Activated CD8-positive, alpha-beta T cell treated with anti-CD3 and anti-CD28 coated beads for 36 hours (primary cell): ENCODE measurements around the gene TEDC1. TPM values are rescaled to one million over a fixed set of nuclear protein-coding genes. Genes with fewer than 3 reads are reported as not detected.

ENCODE experiments used
- ATAC-seq: fragments of 200-7000 bp; cut with Tn5 transposase; one replicate; pipeline ENCODE4 v1.10.0; 2021; ENCODE audit warnings: mild to moderate bottlenecking, moderate library complexity
- CTCF ChIA-PET: fragments of 350-600 bp; sonication (Branson Sonifier 250); formaldehyde crosslinking; loops from one replicate; lab custom pipeline; 2021; ENCODE audit warnings: antibody characterized with exemption; lab: Charles Lee
- POLR2A ChIA-PET: fragments of 350-600 bp; sonication (Branson Sonifier 250); formaldehyde crosslinking; loops from one replicate; lab custom pipeline; 2021; ENCODE audit warnings: antibody characterized with exemption; lab: Charles Lee
- DNase-seq: peaks from one replicate; pipeline ENCODE4 v3.0.0-alpha.2; 2020
- H3K27ac Mint-ChIP-seq: one replicate; pipeline ENCODE4 v1.8.0; 2021; ENCODE audit warnings: mild to moderate bottlenecking, mixed read lengths
- H3K27me3 Mint-ChIP-seq: one replicate; pipeline ENCODE4 v1.8.0; 2021; ENCODE audit warnings: mixed read lengths
- H3K36me3 Mint-ChIP-seq: one replicate; pipeline ENCODE4 v1.8.0; 2021; ENCODE audit warnings: low read depth, mixed read lengths
- H3K4me1 Mint-ChIP-seq: one replicate; pipeline ENCODE4 v1.8.0; 2021; ENCODE audit warnings: low read depth, mixed read lengths
- H3K4me3 Mint-ChIP-seq: one replicate; pipeline ENCODE4 v1.8.0; 2021; ENCODE audit warnings: mild to moderate bottlenecking, moderate library complexity, mixed read lengths
- H3K9me3 Mint-ChIP-seq: one replicate; pipeline ENCODE4 v1.8.0; 2021; ENCODE audit warnings: mixed read lengths
- CTCF ChIP-seq: fragments of 200-600 bp; IDR thresholded peaks from one replicate; pipeline ENCODE4 v1.8.0; 2022; ENCODE audit warnings: antibody characterized with exemption, mild to moderate bottlenecking
- intact Hi-C: fragments of 100-400 bp; cut with micrococcal nuclease; formaldehyde crosslinking; loops from one replicate; pipeline ENCODE4 v1.10.0; 2022
- total RNA-seq, 2 experiments: library from RNA; stranded (reverse); gene quantifications; one replicate each; pipeline ENCODE4 v1.2.3, GENCODE V29; 2021

The TEDC1 gene
- total RNA-seq, 2 experiments from 2014 or later: 30.1 to 31.1 TPM

GRCh38 chr14:105467942-105468471 is 23.0 kb upstream of the TEDC1 start:
- DNase-seq: no peak
- no peaks in the 10 kb centered on the region for H3K27me3 Mint-ChIP-seq
- ChIA-PET CTCF (interaction anchor here (2.0 kb wide), 1 partner anchor 13 kb away, joined by 8 read pairs; no protein-coding TSS in a partner anchor), POLR2A (interaction anchor here (1.3 kb wide), 1 partner anchor 21 kb away, joined by 3 read pairs; no protein-coding TSS in a partner anchor)
- intact Hi-C loops: no loop called here
- no peaks in the 10 kb centered on the region for H3K9me3 Mint-ChIP-seq
- H3K4me3 Mint-ChIP-seq: no peak overlapping the region
- TF ChIP-seq CTCF: no peak
- peaks cover 2% of the 10 kb centered on the region for H3K36me3 Mint-ChIP-seq
- no peak overlapping the region for H3K27ac Mint-ChIP-seq
- H3K4me1 Mint-ChIP-seq: no peaks in the 10 kb centered on the region
- no peak for ATAC-seq

GRCh38 chr14:105468621-105469241 is 22.3 kb upstream of the TEDC1 start:
- Mint-ChIP-seq H3K27me3 (no peaks in the 10 kb centered on the region), H3K27ac (no peak overlapping the region), H3K36me3 (peaks cover 1% of the 10 kb centered on the region), H3K4me1 (peaks cover 2% of the 10 kb centered on the region), H3K4me3 (no peak overlapping the region), H3K9me3 (no peaks in the 10 kb centered on the region)
- DNase-seq: no peak
- no peak for ATAC-seq
- TF ChIP-seq CTCF: no peak
- ChIA-PET POLR2A (interaction anchor here (1.3 kb wide), 1 partner anchor 20 kb away, joined by 3 read pairs; no protein-coding TSS in a partner anchor), CTCF (interaction anchor here (1.5 to 2.0 kb wide), 2 partner anchors 12 to 22 kb away, joined by 3 to 8 read pairs; no protein-coding TSS in a partner anchor)
- intact Hi-C loops: no loop called here

- no peaks in the 10 kb centered on the region for H3K9me3 Mint-ChIP-seq
- peaks cover 2% of the 10 kb centered on the region for H3K4me1 Mint-ChIP-seq
- no peak overlapping the region for H3K4me3 Mint-ChIP-seq
- ChIA-PET POLR2A (no interaction called here), CTCF (interaction anchor here (0.7 to 1.5 kb wide), 2 partner anchors 11 to 21 kb away, joined by 3 read pairs; no protein-coding TSS in a partner anchor)
- no peak for DNase-seq
- H3K27ac Mint-ChIP-seq: no peak overlapping the region
- ATAC-seq: no peak
- intact Hi-C loops: no loop called here
- TF ChIP-seq CTCF: no peak
- H3K27me3 Mint-ChIP-seq: no peaks in the 10 kb centered on the region
- H3K36me3 Mint-ChIP-seq: no peaks in the 10 kb centered on the region
Observed at GRCh38 chr14:105469456-105470349, 21.3 kb upstream of the TEDC1 start.

GRCh38 chr14:105470350-105471296 is 20.4 kb upstream of the TEDC1 start:
- Mint-ChIP-seq H3K4me1 (peaks cover 2% of the 10 kb centered on the region), H3K9me3 (no peaks in the 10 kb centered on the region), H3K27me3 (peaks cover 2% of the 10 kb centered on the region), H3K36me3 (no peaks in the 10 kb centered on the region), H3K27ac (no peak overlapping the region), H3K4me3 (no peak overlapping the region)
- intact Hi-C loops: no loop called here
- DNase-seq (no peak), ATAC-seq (no peak)
- no peak for TF ChIP-seq CTCF
- POLR2A ChIA-PET: interaction anchor here (1.3 to 1.6 kb wide), 2 partner anchors 35 to 50 kb away, joined by 4 to 5 read pairs; no protein-coding TSS in a partner anchor
- CTCF ChIA-PET: interaction anchor here (0.7 to 3.4 kb wide), 3 partner anchors 10 to 99 kb away, joined by 3 to 20 read pairs (median 5); no protein-coding TSS in a partner anchor
